ENCODE measurements around the gene CELA3B.
A peak's percentile ranks its signal among the peaks of the same experiment; 100 is the strongest.
"Not testable (repeated sequence)": the region's sequence is repeated elsewhere in the genome, so short reads cannot be mapped to it uniquely, and the experiment has no call there.

Gene CELA3B

GRCh38 chr1:22018583-22019559 is 42.0 kb downstream of the CELA3B start:
- no peak for DNase-seq

- DNase-seq: no peak
These were observed 44.2 kb downstream of the CELA3B start for GRCh38 chr1:22021061-22021460.

GRCh38 chr1:22024485-22025367 is 47.9 kb downstream of the CELA3B start:
- DNase-seq: no peak

DNA sequence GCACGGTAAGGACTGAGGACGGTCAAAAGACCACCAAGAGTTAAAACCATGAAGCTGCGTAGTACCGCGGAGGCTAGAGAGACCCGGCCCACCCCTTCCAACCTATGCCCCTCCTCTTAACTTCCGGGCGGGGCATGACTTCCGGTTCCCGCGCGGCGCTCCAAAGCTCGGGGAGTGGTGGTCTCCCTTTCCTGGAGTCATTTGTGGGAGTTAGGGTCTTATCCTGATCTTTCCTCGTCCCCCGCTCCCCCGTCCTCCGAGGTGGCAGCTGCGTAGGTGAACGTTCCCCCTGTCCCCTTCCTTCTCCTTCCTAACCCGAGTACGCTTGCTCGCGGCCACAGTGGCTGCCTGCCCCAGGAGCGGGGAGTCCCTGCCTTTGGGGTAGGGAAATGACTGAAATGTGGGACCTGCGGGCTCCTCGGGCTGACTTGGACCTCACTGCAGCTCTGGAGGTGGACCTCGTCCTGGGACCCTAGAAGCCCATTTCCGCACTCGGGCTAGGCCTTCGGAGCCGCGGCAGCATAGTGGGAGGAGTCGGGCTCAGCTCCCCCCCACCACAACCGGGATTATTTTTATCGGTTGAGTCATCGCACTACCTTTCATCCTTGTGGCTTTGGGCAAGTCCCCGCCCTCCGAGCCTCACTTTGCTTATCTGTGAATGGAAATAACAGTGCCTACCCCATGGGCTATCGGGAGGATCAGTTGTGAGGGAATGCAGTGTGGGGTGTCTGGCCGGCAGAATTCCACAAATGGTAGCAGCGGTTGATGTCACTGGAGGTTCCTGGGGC is 48.7 kb downstream of the CELA3B start:
- DNase-seq: peak; percentile 60

DNA sequence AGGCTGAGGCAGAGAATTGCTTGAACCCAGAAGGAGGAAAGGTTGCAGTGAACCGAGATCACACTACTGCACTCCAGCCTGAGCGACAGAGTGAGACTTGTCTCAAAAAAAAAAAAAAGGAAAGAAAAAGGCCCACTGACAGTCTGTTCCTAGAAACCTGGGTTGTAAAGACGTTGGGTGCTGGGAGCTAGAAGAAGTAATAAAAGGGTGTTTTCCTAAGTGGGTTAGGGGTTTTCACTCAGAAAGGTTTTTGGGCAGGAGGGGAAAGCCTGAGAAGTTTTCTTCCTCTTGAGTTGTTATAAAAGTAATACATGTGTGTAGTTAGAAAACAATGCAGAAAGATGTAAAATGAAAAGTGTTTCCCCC is 50.1 kb downstream of the CELA3B start:
- no peak for DNase-seq

GRCh38 chr1:22030057-22030456 is 53.2 kb downstream of the CELA3B start:
- no peak for DNase-seq

GRCh38 chr1:22030473-22030872 is 53.7 kb downstream of the CELA3B start:
- DNase-seq: no peak

DNA sequence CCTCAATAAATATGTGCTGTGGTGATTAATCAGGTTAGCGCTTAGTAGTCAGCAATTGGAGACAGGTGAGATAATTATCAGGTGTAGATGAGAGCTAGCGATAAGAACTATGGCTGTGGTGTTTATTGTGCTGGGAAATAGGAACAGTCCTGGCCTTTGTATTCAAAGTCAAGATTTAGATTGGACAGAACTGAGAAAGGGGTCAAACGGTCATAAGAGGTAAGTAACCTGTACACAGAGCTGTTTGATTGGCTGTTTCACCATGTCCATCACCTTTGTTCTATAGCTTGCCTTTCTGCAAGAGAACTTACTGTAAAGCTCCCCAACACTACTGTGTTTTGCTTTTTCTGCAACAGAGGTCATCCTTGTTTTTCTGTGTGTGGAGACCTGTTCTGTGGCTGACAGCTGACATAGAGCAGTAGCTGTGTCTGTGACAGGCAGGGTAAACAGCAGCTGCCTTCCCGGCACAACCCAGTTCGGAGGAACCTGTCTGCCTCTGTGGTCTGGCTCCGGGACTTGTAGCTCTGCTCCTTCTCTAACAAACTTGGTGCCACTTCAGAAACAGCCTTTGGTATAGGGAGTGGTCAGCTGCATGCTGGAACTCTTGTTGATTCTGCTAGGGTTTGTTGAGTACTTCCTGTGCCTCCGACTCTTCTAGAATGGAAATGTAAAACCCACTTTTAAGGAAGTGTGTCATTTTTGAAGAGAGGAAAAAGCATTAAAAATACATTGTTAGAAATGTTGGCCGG is 54.6 kb downstream of the CELA3B start:
- no peak for DNase-seq

DNA sequence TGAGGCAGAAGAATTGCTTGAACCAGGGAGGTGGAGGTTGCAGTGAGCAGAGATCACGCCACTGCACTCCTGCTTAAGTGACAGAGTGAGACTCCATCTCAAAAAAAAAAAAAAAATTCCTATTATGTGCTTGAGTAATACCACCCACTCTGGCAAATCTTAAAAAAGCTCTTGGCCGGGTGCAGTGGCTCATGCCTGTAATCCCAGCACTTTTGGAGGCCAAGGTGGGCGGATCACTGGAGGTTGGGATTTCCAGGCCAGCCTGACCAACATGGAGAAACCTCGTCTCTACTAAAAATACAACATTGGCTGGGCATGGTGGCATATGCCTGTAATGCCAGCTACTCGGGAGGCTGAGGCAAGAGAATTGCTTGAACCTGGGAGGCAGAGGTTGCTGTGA is 58.0 kb downstream of the CELA3B start:
- not testable (repeated sequence) for DNase-seq

- DNase-seq: no peak
These were observed 60.7 kb downstream of the CELA3B start for GRCh38 chr1:22037520-22037919.

GRCh38 chr1:22038036-22038435 is 61.2 kb downstream of the CELA3B start:
- no peak for DNase-seq
